ENCODE results near the gene DMTF1.
"Not testable (repeated sequence)": the region's sequence is repeated elsewhere in the genome, so short reads cannot be mapped to it uniquely, and the experiment has no call there.

The DMTF1 gene

GRCh38 chr7:87226495-87226894, 74.2 kb downstream of the DMTF1 start:
- no peak for DNase-seq

- peak; percentile 74 for DNase-seq
Measured at GRCh38 chr7:87231258-87231657, 79.0 kb downstream of the DMTF1 start.

- DNase-seq, result no peak
Measured at GRCh38 chr7:87231711-87232110, 79.5 kb downstream of the DMTF1 start.

- no peak for DNase-seq
Measured at GRCh38 chr7:87234949-87235348, 82.7 kb downstream of the DMTF1 start.

GRCh38 chr7:87238464-87239051, 86.3 kb downstream of the DMTF1 start:
- DNase-seq, result not testable (repeated sequence)

- DNase-seq, result not testable (repeated sequence)
Measured at GRCh38 chr7:87245671-87246070, 93.4 kb downstream of the DMTF1 start.
